HEK293T (cell line): ENCODE measurements around the gene OGDH.

Source experiments
- CTCF ChIA-PET: fragments of 350-600 bp; formaldehyde crosslinking; extraction: SDS; loops from one replicate; lab custom pipeline; 2021; ENCODE audit warnings: antibody characterized with exemption, inconsistent platforms; lab: Yijun Ruan, JAX
- POLR2A ChIA-PET: fragments of 350-600 bp; formaldehyde crosslinking; extraction: SDS; loops from one replicate; lab custom pipeline; 2020; ENCODE audit warnings: antibody characterized with exemption, inconsistent platforms; lab: Yijun Ruan, JAX
- DNase-seq: peaks from one replicate; pipeline ENCODE4 v3.0.0; 2012; ENCODE audit warnings: mixed read lengths; ENCODE audit errors: extremely low spot score
- ARNT ChIP-seq: fragments of 450-650 bp; IDR thresholded peaks from 2 replicates; pipeline ENCODE4 v1.6.1; 2017; ENCODE audit warnings: mild to moderate bottlenecking
- BHLHE40 ChIP-seq: fragments of 450-650 bp; IDR thresholded peaks from 2 replicates; pipeline ENCODE4 v1.6.1; 2016; ENCODE audit warnings: mild to moderate bottlenecking, moderate library complexity, borderline replicate concordance
- CTBP1 ChIP-seq: fragments of 450-650 bp; IDR thresholded peaks from 2 replicates; pipeline ENCODE4 v1.6.1; 2016; ENCODE audit warnings: borderline replicate concordance
- ELF4 ChIP-seq: fragments of 450-650 bp; IDR thresholded peaks from 2 replicates; pipeline ENCODE4 v1.6.1; 2017; ENCODE audit warnings: antibody characterized with exemption
- FOXA1 ChIP-seq: fragments of 450-650 bp; IDR thresholded peaks from 2 replicates; pipeline ENCODE4 v1.6.1; 2016; ENCODE audit warnings: mild to moderate bottlenecking
- FOXK2 ChIP-seq: fragments of 450-650 bp; IDR thresholded peaks from 2 replicates; pipeline ENCODE4 v1.6.1; 2016; ENCODE audit warnings: mild to moderate bottlenecking
- FOXM1 ChIP-seq: fragments of 450-650 bp; IDR thresholded peaks from 2 replicates; pipeline ENCODE4 v1.6.1; 2017; ENCODE audit warnings: mild to moderate bottlenecking, borderline replicate concordance
- HDGF ChIP-seq: fragments of 450-650 bp; IDR thresholded peaks from 2 replicates; pipeline ENCODE4 v1.6.1; 2017; ENCODE audit warnings: antibody characterized with exemption, borderline replicate concordance
- L3MBTL2 ChIP-seq: fragments of 450-650 bp; conservative IDR thresholded peaks from 2 replicates; pipeline ENCODE4 v1.6.1; 2016; ENCODE audit warnings: mild to moderate bottlenecking
- LEF1 ChIP-seq: fragments of 450-650 bp; IDR thresholded peaks from 2 replicates; pipeline ENCODE4 v1.6.1; 2017; ENCODE audit warnings: mild to moderate bottlenecking, borderline replicate concordance
- NFRKB ChIP-seq: fragments of 450-650 bp; IDR thresholded peaks from 2 replicates; pipeline ENCODE4 v1.6.1; 2016; ENCODE audit warnings: mild to moderate bottlenecking, moderate library complexity
- SP1 ChIP-seq: fragments of 450-650 bp; IDR thresholded peaks from 2 replicates; pipeline ENCODE4 v1.6.1; 2017
- SUZ12 ChIP-seq: fragments of 450-650 bp; IDR thresholded peaks from 2 replicates; pipeline ENCODE4 v1.6.1; 2016; ENCODE audit warnings: mild to moderate bottlenecking
- TARDBP ChIP-seq: fragments of 450-650 bp; IDR thresholded peaks from 2 replicates; pipeline ENCODE4 v1.6.1; 2016
- ZNF384 ChIP-seq: fragments of 450-650 bp; IDR thresholded peaks from 2 replicates; pipeline ENCODE4 v1.6.1; 2016
- TF ChIP-seq, protein P1 (sequence below): fragments of 450-650 bp; IDR thresholded peaks from 2 replicates; pipeline ENCODE4 v1.6.1; 2016

The OGDH gene

DNA sequence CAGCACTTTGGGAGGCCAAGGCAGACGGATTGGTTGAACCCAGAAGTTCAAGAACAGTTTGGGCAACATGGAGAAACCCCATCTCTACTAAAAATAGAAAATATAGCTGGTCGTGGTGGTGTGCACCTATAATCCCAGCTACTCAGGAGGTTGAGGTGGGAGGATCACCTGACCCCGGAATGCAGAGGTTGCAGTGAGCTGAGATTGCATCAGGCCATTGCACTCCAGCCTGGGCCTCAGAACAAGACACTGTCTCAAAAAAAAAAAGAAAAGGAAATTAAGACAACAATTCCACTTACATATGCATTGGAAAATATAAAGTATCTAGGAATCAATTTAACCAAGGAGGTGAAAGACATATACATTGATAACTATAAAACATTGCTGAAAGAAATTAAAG is 7.2 kb upstream of the OGDH start:
- TF ChIP-seq ELF4, result no peak
- TF ChIP-seq L3MBTL2, result no peak
- no peak for TF ChIP-seq BHLHE40
- TF ChIP-seq NFRKB, result no peak
- TF ChIP-seq SP1, result no peak
- no peak for TF ChIP-seq SUZ12
- TF ChIP-seq FOXK2, result no peak
- no peak for DNase-seq
- ChIA-PET CTCF (interaction anchor here (0.7 to 1.6 kb wide), 2 partner anchors 11 to 514 kb away, joined by 3 to 6 read pairs; no protein-coding TSS in a partner anchor), POLR2A (no interaction called here)

DNA sequence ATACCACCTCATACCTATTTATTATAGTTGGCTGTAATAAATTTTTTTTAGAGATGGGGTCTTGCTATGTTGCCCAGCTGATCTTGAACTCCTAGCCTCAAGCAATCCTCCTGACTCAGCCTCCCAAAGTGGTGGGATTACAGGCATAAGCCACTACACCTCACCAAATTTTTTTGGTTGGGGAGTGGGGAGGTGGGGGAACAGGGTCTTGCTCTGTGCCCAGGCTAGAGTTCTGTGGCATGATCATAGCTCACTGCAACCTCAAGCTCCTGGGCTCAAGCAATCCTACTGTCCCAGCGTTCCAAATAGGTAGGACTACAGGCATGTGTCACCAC is 3.9 kb upstream of the OGDH start:
- ChIA-PET POLR2A (no interaction called here), CTCF (no interaction called here)
- no peak for TF ChIP-seq SP1
- no peak for TF ChIP-seq L3MBTL2
- no peak for TF ChIP-seq HDGF
- TF ChIP-seq ARNT, result no peak
- no peak for TF ChIP-seq ZNF384
- no peak for TF ChIP-seq FOXM1
- no peak for TF ChIP-seq FOXK2
- no peak for TF ChIP-seq BHLHE40
- TF ChIP-seq, protein P1, sequence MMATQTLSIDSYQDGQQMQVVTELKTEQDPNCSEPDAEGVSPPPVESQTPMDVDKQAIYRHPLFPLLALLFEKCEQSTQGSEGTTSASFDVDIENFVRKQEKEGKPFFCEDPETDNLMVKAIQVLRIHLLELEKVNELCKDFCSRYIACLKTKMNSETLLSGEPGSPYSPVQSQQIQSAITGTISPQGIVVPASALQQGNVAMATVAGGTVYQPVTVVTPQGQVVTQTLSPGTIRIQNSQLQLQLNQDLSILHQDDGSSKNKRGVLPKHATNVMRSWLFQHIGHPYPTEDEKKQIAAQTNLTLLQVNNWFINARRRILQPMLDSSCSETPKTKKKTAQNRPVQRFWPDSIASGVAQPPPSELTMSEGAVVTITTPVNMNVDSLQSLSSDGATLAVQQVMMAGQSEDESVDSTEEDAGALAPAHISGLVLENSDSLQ, result no peak
- DNase-seq, result no peak

DNA sequence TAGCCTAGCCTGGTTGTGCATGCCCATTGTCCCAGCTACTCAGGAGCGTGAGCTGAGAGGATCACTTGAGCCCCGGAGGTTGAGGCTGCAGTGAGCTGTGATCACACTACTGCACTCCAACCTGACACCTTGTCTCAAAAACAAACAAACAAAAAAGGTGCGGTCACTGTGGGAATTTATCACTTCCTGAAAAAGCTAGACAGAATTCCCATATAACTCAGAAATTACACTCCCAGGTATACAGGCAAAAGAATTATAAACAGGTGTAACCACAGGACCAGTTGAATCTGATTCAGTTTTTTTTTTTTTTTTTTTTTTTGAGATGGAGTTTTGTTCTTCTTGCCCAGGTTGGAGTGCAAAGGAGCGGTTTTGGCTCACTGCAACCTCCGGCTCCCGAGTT is 3.2 kb upstream of the OGDH start:
- CTCF ChIA-PET, result no interaction called here
- POLR2A ChIA-PET, result no interaction called here
- DNase-seq, result no peak
- TF ChIP-seq TARDBP (no peak), ARNT (no peak), SP1 (no peak), LEF1 (no peak)

DNA sequence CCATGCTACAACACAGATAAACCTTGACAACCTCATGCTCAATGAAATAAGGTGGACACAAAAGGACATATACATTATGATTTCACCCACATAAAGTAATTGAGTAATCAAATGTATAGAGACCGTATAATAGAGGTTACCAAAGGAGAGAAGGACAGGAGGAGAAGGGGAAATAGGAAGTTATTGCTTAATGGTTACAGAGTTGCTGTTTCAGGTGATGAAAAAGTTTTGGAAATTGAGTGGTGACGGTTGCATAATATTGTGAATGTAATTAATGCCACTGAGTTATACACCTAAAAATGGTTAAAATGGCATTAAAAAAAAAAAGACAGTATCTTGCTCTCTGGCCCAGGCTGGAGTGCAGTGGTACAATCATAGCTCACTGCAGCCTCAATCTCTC is 1.5 kb upstream of the OGDH start:
- DNase-seq, result no peak
- ChIA-PET CTCF (no interaction called here), POLR2A (no interaction called here)

DNA sequence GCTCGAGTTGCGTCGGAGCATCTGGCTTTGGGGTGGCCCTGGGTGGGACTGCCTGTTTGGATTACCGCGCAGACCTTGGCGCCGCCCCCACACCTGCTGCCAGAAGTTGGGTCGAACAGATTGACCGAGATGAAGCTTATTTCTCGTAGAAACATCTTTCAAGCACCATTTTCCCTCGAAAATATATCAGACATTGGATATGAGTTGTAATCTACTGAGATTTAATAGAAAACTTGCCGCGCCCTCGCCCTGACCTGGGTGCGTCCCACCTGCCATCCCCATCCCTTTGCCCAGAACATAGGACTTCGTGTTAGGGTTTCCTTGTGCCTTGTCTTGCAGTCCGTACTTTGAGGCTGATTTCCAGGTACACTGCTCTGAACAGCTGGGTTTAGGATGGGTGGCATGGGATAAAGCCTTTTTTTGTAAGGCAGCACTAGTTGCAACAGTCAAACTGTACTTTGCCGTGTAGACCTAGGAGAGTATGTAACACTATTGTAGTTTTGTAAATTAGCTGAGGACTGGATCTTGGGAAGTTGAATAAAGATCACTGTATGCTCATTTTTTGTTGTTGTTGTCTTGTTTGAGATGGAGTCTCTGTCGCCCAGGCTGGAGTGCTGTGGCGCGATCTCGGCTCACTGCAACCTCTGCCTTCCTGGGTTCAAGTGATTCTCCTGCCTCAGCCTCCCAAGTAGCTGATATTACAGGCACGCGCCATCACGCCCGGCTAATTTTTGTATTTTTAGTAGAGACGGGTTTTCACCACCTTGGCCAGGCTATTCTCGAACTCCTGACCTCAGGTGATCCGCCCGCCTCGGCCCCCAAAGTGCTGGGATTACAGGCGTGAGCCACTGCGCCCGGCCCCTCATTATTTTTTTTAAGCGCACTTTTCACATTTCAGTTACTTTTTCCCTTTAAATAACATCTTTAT is 978 bp downstream of the OGDH start:
- POLR2A ChIA-PET, result interaction anchor here (0.6 to 3.2 kb wide), 19 partner anchors 9 to 365 kb away, joined by 3 to 23 read pairs (median 4); partner anchors contain the start of genes DDX56, H2AZ2 and TMED4
- no peak for DNase-seq
- CTCF ChIA-PET, result interaction anchor here (0.5 to 1.9 kb wide), 3 partner anchors 19 to 1315 kb away, joined by 3 to 7 read pairs (median 3); no protein-coding TSS in a partner anchor
- TF ChIP-seq CTBP1 (no peak), L3MBTL2 (peak; percentile 92)

More for the DNA sequence above, 1.5 kb upstream of the OGDH start:
- TF ChIP-seq ARNT, result no peak
- no peak for TF ChIP-seq TARDBP
- TF ChIP-seq SUZ12, result no peak
- TF ChIP-seq FOXA1, result no peak
- TF ChIP-seq L3MBTL2, result no peak
- TF ChIP-seq LEF1, result no peak
- TF ChIP-seq ZNF384, result no peak
- TF ChIP-seq FOXM1, result no peak
- TF ChIP-seq, protein P1, result no peak
- TF ChIP-seq HDGF, result no peak
- no peak for TF ChIP-seq ELF4
- TF ChIP-seq CTBP1, result no peak
- TF ChIP-seq BHLHE40, result no peak
- no peak for TF ChIP-seq NFRKB

DNA sequence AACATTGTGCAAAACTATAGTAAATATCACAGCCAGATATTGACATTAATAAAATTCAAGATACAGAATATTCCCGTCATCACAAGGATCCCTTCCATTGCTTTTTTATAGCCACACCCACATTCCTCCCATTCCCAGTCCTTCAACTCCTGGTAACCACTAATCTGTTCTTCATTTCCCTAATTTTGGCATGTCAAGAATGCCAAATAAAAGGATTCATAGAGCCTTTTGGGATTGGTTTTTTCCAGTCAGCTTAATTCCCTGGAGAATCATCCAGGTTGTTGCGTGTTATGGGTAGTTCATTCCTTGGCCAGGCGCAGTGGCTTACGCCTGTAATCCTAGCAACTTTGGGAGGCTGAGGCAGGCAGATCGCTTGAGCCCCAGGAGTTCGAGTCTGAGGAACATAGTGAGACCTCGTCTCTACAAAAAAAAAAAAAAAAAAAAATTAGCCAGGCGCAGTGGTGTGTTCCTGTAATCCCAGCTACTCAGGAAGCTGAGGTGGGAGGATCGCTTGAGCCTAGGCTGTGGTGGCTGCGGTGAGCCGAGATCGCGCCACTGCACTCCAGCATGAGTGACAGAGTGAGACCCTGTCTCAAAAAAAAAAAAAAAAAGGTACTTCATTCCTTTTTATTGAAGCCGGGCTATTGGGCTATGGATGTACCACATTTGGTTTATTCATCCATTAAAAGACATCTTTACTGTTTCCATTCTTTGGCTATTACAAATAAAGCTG is 2.7 kb downstream of the OGDH start:
- ChIA-PET CTCF (no interaction called here), POLR2A (no interaction called here)
- TF ChIP-seq NFRKB (no peak), HDGF (no peak), TARDBP (no peak), LEF1 (no peak), SP1 (no peak), ARNT (no peak)
- DNase-seq, result no peak

DNA sequence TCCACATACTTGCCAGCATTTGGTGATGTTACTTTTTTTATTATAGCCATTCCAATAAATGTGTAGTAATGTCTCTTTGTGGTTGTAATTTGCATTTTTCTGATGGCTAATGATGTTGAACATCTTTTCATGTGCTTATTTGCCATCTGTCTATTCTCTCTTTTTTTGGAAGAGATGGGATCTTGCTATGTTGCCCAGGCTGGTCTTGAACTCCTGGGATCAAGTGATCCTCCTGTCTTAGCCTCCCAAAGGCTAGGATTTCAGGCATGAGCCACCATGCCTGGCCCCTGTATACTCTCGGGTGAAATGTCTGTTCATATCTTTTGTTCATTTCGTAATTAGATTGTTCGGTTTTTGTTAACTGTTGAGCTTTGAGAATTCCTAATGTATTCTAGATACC is 3.4 kb downstream of the OGDH start:
- POLR2A ChIA-PET, result interaction anchor here (1.7 kb wide), 1 partner anchor 238 kb away, joined by 3 read pairs; the partner anchor contains the start of gene H2AZ2
- CTCF ChIA-PET, result no interaction called here
- DNase-seq, result no peak
- TF ChIP-seq HDGF (no peak), L3MBTL2 (no peak), FOXA1 (no peak), SUZ12 (no peak), NFRKB (no peak), FOXM1 (no peak), ZNF384 (no peak), SP1 (no peak), LEF1 (no peak), ARNT (no peak), FOXK2 (no peak), CTBP1 (no peak), BHLHE40 (no peak), TARDBP (no peak), ELF4 (no peak)
- TF ChIP-seq, protein P1, result no peak
